AG04449 (cell line): ENCODE measurements around the gene LCE2A.
"Not testable (repeated sequence)": the region's sequence is repeated elsewhere in the genome, so short reads cannot be mapped to it uniquely, and the experiment has no call there.

ENCODE experiments used
- CTCF ChIA-PET: fragments of 350-600 bp; formaldehyde crosslinking; extraction: SDS; loops from one replicate; lab custom pipeline; 2021; ENCODE audit warnings: antibody characterized with exemption; lab: Yijun Ruan, JAX
- POLR2A ChIA-PET: fragments of 400-600, 350-600 bp; formaldehyde crosslinking; extraction: SDS; loops from one replicate; lab custom pipeline; 2020; ENCODE audit warnings: antibody characterized with exemption, inconsistent platforms; lab: Yijun Ruan, JAX
- DNase-seq: peaks from one replicate; pipeline ENCODE4 v3.0.0-alpha.2; 2010; ENCODE audit warnings: low read depth, low spot score
- H3K4me3 ChIP-seq: 2 replicates; pipeline ENCODE4 v1.5.1; 2011; ENCODE audit warnings: low read depth, mild to moderate bottlenecking, control low read depth, low read length
- TF ChIP-seq, protein P1 (sequence below): IDR thresholded peaks from one replicate; pipeline ENCODE4 v1.5.1; 2011; ENCODE audit warnings: mild to moderate bottlenecking, moderate library complexity, low read length, control low read depth, inconsistent platforms; ENCODE audit not compliant: insufficient read depth; ENCODE audit errors: missing control alignments

Gene LCE2A

DNA sequence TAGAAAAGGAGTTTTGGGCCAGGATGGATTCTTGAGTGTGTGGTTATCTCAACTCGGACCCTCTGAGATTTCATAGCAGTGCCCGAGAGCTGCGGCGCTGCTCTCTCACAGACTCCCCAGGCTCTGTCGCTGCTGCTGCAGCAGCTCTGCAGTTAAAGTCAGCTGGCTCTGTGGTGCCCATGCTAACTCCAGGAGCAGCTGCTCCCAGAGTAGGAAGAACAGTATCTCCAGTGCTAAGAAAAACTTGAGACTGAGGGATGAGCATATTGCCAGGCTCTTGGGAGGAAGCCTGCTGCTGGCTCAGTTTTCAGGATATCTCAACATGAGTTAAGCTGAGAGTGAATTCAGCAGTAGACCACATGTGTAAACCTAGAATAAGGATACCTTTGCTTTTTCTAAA, 30.5 kb upstream of the LCE2A start:
- POLR2A ChIA-PET, result no interaction called here
- CTCF ChIA-PET, result interaction anchor here (1.1 to 1.5 kb wide), 2 partner anchors 13 to 14 kb away, joined by 4 to 6 read pairs; no protein-coding TSS in a partner anchor
- H3K4me3 ChIP-seq, result no peak overlapping the region
- TF ChIP-seq, protein P1, sequence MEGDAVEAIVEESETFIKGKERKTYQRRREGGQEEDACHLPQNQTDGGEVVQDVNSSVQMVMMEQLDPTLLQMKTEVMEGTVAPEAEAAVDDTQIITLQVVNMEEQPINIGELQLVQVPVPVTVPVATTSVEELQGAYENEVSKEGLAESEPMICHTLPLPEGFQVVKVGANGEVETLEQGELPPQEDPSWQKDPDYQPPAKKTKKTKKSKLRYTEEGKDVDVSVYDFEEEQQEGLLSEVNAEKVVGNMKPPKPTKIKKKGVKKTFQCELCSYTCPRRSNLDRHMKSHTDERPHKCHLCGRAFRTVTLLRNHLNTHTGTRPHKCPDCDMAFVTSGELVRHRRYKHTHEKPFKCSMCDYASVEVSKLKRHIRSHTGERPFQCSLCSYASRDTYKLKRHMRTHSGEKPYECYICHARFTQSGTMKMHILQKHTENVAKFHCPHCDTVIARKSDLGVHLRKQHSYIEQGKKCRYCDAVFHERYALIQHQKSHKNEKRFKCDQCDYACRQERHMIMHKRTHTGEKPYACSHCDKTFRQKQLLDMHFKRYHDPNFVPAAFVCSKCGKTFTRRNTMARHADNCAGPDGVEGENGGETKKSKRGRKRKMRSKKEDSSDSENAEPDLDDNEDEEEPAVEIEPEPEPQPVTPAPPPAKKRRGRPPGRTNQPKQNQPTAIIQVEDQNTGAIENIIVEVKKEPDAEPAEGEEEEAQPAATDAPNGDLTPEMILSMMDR, result no peak
- DNase-seq, result no peak

DNA sequence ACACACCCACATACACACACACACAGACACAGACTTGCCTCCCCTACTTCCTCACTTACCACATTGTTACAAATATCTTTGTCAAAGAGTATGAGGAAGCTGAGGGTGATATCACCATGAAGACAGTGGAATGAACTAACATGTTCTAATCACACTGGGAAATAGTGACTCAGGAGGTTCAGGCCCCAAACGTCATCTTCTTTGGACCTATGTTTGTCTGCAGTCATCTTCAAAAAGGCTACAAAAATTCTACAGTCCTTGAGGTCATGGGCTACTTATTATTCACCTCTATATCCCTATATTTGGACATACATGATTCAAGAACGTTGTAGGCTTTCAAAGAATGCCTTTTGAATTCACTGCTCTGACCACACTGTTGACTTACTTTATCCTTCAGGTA, 25.1 kb upstream of the LCE2A start:
- no peak for DNase-seq
- no peak overlapping the region for H3K4me3 ChIP-seq
- ChIA-PET CTCF (no interaction called here), POLR2A (no interaction called here)
- TF ChIP-seq, protein P1, result no peak

DNA sequence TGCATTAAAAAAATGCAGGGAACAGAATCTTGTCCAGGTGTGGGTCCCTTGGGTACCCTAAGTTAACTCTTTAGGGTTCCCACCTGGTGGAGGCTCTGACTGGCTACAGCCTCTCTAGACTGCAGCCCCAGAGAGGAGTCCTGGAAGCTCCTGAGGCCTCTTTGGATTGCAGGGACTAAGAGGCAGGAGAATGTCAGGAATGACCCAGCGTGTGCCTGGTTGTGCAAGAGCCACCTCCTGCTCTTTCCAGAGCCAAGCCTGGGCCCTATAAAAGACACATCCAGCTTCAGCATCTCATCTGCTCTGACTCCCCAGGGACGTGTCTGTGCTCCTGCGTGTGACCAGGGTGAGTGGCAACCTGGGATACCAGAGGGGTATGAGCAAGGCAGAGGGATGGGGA, 23.2 kb upstream of the LCE2A start, which contains the start of gene LCE2C:
LCE2C (plus strand) TSS at position 297 of the 400 bp plus-strand sequence. CDS start 737 bp downstream, outside the sequence.
- POLR2A ChIA-PET, H3K4me3 ChIP-seq, CTCF ChIA-PET, DNase-seq: not testable (repeated sequence)

DNA sequence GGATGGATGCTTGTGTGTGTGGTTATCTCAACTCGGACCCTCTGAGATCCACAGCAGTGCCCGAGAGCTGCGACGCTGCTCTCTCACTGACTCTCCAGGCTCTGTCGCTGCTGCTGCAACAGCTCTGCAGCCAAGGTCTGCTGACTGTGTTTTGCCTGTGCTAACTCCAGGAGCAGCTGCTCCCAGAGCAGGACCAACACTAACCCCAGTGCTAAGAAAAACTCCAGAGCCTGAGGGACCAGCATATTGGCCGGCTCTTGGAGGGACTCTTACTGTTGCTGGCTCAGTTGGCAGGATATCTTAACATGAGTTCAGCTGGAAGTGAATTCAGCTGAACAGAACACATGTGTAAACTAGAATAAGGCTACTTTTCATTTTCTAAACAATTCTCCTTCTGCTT, 18.7 kb upstream of the LCE2A start:
- no peak overlapping the region for H3K4me3 ChIP-seq
- no peak for DNase-seq
- POLR2A ChIA-PET, result no interaction called here
- CTCF ChIA-PET, result no interaction called here
- TF ChIP-seq, protein P1, result no peak

DNA sequence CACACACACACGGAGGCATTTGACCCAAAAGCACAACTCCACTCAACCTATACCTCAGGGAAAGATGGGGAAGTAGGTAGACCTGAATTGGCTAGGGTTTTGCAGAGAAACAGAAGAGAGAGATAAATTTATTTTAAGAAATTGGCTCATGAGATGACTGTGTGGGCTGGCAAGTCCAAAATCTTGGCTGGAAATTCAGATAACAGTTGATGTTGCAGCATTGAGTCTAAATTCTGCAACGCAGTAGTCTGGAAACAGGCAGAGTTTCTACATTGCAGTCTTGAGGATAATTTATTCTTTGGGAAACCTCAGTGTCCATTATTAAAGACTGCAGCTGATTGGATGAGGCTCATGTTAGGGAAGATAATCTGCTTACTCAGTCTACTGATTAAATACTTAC, 16.5 kb upstream of the LCE2A start:
- ChIA-PET CTCF (no interaction called here), POLR2A (no interaction called here)
- no peak for DNase-seq
- H3K4me3 ChIP-seq, result no peak overlapping the region
- TF ChIP-seq, protein P1, result no peak

DNA sequence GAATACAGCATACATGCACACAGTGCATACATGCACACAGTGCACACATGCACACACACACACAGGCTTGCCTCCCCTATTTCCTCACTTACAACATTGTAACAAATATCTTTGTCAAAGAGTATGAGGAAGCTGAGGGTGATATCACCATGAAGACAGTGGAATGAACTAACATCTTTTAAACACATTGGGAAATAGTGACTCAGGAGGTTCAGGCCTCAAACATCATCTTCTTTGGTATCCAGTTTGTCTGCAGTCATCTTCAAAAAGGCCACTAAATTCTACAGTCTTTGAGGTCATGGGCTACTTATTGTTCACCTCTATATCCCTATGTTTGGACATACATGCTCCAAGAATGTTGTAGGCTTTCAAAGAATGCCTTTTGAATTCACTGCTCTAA, 14.3 kb upstream of the LCE2A start:
- TF ChIP-seq, protein P1, result no peak
- ChIA-PET POLR2A (no interaction called here), CTCF (no interaction called here)
- DNase-seq, result no peak
- H3K4me3 ChIP-seq, result no peak overlapping the region

DNA sequence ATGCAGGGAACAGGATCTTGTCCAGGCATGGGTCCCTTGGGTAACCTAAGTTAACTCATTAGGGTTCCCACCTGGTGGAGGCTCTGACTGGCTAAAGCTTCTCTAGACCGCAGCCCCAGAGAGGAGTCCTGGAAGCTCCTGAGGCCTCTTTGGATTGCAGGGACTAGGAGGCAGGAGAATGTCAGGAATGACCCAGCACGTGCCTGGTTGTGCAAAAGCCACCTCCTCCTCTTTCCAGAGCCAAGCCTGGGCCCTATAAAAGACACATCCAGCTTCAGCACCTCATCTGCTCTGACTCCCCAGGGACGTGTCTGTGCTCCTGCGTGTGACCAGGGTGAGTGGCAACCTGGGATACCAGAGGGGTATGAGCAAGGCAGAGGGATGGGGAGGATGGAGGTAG, 12.3 kb upstream of the LCE2A start, which contains the start of gene LCE2B:
LCE2B (plus strand) TSS at position 301 of the 400 bp plus-strand sequence. CDS start 721 bp downstream, outside the sequence.
- DNase-seq, H3K4me3 ChIP-seq, POLR2A ChIA-PET, CTCF ChIA-PET: not testable (repeated sequence)
